Activated CD4-positive, alpha-beta T cell treated with anti-CD3 and anti-CD28 coated beads for 4 hours (primary cell): ENCODE data around the gene GRHL3.

Experiments
- DNase-seq, 2 donors: peaks; one replicate each; pipeline ENCODE4 v3.0.0-alpha.2; 2020

GRHL3 gene

GRCh38 chr1:24344090-24344742 lies 25.1 kb downstream of the GRHL3 start:
- DNase-seq = no peak

GRCh38 chr1:24345334-24345733 lies 26.2 kb downstream of the GRHL3 start:
- no peak for DNase-seq

- DNase-seq = no peak
Observed at GRCh38 chr1:24347159-24347934, 28.2 kb downstream of the GRHL3 start.

DNA sequence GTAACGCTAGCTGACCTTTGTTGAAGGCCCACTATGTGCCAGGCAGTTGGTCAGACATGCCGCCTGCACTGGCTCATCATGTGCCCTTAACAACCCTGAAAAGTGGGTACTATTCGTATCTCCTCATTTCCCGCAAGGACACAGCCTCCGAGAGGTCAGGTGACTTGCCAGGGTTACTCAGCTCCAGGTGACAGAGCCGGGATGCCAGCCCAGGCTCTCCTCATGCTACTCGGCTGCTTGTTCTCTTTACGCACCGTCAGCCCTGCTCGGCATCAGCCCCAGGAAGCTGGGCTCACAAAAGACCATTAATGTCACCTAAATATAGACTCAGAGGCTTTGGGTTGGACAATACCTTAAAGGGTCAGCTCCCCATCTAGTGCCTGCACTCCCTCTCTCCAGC lies 29.0 kb downstream of the GRHL3 start:
- DNase-seq = no peak

DNA sequence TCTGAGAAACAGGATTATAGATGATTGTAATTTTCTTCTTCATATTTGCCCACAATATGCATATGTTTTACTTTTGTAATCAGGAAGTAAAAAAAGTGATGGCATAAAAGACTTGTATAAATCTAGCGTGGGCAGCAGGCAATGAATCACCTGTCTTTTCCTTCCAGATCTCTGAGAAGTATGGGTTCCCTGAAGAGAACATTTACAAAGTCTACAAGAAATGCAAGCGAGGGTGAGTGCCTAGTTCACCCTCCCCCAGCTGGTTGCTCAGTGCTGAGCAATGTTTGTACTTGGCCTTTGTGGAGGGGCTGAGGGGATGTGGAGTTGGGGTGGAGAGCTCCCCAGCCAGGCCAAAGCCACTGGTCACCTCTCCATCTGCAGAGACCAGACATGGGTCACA lies 30.7 kb downstream of the GRHL3 start:
- DNase-seq = peak; percentile 17 to 21

DNA sequence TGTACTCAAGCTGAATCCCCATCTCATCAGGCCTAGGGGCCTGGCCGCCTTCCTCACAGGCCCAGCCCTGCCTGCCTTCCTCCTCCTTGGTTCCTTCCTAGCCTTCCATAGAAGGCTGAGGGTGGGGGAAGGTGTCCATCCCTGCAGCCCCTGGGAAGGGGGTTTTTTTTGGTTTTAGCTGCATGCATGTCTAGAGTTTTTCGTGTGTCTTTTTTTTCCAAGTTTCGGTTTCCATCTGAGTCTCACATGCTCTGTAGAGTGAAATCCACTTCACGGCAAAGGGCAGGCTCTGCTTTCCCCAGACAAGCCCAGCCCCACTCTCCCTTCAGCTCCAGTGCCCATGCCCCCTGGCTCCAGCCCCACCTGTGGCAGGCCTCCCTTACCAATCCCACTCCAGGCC lies 32.1 kb downstream of the GRHL3 start:
- DNase-seq = no peak

DNA sequence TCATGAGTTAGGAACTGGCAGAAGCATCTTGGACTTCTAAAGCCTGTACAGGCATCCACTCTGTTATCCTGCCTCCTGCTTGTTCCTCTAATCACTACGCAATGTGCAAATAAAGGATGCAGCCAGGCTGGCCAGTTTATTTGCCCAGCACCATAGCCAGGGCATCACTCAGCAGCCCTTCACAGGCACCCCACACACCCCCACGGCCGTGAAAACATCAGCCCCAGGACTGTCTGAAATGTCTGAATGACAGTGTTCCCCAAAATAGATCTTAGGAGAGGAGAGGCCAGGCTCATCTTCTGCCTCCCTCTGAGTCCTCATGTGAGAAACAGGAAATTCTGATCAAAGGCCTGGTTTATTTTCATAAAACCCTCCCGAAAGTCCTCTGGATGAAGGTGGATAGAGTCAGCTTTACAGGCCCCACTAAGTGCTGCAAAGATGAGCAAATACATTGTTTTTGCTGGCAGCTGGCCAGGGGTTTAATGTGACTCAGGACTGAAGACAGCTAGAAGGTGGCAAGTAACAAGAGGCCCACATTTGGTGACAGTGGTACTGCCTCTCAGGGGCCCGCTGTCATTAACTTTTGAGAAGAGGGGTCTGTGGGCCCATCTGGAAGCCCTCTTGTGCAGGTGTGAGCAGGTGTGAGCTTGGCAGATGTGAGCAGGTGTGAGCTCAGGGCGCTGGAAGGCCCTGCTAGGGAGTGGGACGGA lies 32.9 kb downstream of the GRHL3 start:
- DNase-seq = peak; percentile 21 to 33

DNA sequence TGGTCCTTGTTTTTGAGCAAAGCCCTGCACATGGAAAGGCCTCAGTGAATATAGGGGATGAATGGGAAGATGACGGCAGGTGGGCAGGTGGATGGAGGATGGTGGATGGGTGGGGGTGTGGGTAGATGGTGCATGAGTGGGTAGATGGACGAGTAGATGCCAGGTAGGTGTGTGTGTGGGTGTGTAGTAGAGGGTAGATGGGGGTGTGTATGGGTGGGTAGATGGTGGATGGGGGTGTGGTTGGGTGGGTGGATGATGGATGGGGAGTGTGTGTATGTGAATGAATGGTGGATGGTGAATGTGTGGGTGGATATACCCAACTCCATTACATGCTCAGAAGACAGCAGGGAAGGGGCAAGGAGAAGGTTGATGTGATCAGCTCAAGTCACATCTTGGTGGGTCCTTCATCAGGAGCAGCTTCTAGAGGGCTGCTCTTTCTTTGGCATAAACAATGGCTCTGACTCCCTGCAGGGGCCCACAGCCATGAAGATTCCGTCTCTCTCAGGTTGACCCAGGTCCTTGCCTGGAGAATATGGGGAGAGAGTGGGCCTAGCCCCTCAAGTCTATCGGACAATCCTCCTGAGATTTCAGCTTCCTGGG lies 34.2 kb downstream of the GRHL3 start:
- no peak for DNase-seq

DNA sequence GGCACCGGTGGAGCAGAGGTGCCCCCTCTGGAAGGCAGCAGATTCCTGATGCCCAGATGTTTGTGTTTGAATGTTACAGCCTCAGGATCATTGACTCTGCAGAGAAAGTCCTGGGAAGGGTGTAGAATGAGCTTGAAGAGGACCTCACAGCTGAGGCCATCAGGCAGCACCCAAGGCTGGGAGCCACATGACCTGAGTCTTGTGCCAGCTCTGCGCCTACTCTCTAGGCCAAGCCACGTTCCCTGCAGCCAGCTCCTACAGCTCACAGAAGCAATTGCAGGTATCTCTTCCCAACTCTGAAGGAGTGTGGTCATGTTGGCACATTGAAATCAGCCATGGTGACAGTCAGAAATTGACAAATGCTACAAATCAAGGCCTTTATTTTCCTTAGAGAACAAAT lies 36.3 kb downstream of the GRHL3 start:
- DNase-seq = no peak

- DNase-seq = no peak
Observed at GRCh38 chr1:24357038-24357437, 37.9 kb downstream of the GRHL3 start.

DNA sequence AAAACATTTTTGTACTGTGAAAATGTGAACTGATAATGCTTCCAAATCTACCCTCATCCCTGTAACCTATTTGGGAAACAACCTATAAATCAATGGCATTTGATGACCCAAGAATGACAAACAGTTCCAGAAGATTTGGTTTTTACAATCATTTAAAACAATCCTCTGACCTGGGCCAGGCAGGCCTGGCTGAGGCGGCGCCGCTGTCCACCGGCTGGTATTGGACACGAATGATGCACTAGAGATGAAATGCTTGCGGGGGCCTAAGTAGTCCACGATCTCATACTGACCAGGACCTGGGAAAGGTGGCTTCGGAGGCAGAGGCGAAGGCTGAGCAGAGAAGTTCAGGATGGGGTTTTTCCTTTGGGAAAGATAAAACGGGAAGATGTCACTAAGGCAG lies 41.5 kb downstream of the GRHL3 start:
- DNase-seq = no peak

DNA sequence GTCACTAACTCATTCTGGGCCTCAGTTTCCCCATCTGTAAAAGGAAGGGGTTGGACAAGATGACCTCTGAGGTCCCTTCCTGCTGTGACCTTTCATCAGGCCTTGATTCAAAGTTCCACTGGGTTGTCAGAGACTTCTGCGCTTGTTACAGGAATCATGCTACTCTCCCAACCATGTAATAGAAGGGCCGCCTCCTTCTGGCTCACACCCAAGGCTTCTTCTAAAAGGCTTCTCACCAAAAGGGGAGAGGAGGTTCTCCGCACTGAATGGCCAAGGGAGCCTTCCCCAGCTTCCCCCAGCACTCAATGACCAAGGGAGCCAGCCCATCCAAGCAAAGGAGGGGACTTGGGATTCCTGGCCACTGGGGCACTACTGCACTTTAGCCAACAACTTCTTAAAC lies 42.7 kb downstream of the GRHL3 start:
- DNase-seq = no peak

GRCh38 chr1:24362396-24362795 lies 43.2 kb downstream of the GRHL3 start:
- DNase-seq = no peak

DNA sequence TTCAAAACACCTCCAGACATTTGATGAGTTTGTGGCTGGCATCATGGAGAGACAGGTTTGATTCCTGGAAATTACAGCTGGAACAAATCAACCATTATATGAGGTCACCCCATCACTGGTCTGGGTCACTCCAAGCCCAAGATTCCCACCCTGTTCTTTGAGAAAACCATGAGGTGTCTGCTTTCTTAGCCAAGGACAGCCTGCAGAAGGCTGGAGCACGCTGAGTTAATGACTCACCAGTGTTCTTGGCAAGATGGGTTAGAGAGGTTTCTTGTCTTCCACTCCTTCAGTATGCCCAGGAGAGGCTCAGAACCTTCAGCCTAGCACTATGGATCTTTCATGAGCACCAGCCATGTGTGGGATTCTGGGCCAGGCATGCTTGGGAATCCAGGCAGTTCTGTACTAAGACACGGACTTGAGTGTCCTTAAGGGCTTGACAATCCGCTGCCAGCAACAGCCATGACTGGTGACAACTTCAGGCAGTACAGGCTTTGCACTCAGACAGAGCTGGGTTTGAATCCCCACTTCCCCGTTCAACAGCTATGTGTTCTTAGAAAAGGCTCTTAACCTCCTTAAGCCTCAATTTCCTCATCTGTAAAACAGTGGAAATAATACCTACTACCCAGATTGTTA lies 43.9 kb downstream of the GRHL3 start:
- DNase-seq = no peak

DNA sequence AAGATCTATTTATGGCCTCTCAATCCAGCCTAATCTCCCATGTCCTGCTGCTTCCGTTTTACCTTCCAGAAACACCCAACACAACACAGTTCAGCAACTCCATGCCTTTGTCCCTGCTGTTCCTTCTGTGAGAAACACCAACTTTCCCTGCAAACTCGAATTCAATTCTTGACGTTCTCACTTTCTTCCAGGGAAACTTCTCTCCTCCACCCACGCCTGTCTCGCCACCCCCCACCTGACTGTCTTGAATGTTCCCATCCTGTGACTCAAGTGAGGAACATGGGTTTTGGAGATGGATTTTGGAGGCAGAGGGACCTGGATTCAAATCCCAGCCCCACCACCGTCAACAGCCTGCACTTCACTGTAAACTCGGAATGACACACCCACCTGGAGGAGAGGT lies 44.8 kb downstream of the GRHL3 start:
- no peak for DNase-seq

GRCh38 chr1:24364605-24364974 lies 45.4 kb downstream of the GRHL3 start:
- no peak for DNase-seq

DNA sequence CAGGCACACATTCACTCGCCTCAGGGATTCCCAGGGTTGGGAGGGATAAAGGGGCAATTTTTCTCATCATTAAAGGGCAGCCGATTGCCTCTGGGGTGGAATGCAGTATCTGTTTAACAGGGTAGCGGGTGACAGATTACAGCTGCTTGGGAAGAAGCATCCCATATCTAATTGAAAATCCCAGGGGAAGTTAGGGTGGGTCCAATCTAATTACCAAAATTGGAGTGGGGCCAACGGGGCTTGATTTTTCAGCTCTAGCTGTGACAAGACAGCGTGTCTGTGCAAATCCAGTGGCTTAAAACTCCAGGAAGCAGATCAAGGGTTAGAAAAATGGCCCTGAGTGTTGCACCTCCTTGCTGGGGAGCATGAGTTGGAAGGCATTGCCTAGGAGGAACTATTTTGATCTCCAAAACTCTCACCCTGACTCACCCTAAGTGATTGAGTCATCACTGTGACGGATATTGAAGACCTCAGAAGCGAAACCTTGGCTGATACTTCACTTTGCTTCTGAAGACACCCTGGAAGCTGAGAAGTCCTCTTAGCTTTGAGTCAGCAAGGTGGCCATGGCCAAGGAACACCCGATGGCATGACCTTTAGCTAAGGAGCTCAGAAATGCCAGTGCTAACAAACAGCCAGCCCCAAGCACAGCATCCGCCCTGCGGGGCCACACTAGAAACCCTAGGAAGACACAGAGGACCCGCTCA lies 46.0 kb downstream of the GRHL3 start:
- DNase-seq = no peak

- DNase-seq = no peak
Observed at GRCh38 chr1:24366707-24367106, 47.5 kb downstream of the GRHL3 start.

DNA sequence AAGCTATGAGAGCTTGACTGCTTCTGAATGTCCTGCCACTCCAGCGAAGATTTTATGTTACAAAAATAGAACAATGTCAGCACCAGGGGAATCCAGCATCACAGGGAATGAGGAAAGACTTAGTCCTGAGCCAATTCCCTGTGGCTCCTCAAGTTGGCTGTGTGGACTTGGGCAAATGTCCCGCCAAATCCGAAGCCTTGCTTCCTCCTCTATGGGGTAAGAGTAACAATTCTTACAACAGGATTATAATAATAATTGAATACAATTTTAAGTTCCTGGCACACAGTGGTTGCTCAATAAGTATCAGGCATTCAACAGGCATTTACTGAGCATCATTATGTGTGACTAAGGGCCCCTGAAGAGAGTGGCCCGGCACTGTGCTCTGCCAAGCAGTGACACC lies 50.0 kb downstream of the GRHL3 start:
- DNase-seq = no peak

- no peak for DNase-seq
Observed at GRCh38 chr1:24369801-24370200, 50.6 kb downstream of the GRHL3 start.

- DNase-seq = no peak
Observed at GRCh38 chr1:24373044-24373443, 53.9 kb downstream of the GRHL3 start.

DNA sequence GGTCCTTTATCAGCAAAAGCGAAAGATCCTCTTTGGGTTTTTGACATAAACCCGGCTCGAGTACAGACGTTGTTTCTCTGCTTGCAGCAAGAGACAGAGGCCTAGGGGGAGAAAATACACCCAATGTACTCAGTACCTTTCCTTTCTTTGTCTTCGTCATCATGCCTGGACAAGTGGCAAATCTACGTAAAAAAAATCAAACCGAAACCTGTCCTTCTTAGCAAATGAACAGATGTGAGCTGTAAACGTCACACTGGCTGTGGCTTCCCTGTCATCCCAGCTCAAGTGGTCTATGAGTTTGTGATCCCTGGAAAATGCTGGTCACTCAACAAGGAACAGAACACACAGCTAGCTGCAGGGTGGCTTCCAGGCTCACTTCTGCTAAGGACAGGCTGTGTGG lies 54.6 kb downstream of the GRHL3 start:
- no peak for DNase-seq
